HepG2 (cell line): ENCODE data around the gene NOTO. TPM values are rescaled to one million over a fixed set of nuclear protein-coding genes. Genes with fewer than 3 reads are reported as not detected.

Experiments used
- ADNP ChIP-seq: sonication (generic); formaldehyde crosslinking; IDR thresholded peaks from 2 replicates; pipeline ENCODE4 v1.4.0; 2020; ENCODE audit warnings: missing genetic modification reagents
- DMAP1 ChIP-seq: IDR thresholded peaks from 2 replicates; pipeline ENCODE4 v1.6.1; 2016
- HDAC6 ChIP-seq: fragments of 200-600 bp; sonication (generic); IDR thresholded peaks from 2 replicates; pipeline ENCODE4 v1.7.0; 2017; ENCODE audit warnings: mild to moderate bottlenecking, antibody characterized with exemption, low read length, low read depth
- HES4 ChIP-seq: sonication (generic); formaldehyde crosslinking; IDR thresholded peaks from 2 replicates; pipeline ENCODE4 v1.9.0; 2021; ENCODE audit warnings: mild to moderate bottlenecking, missing genetic modification reagents, borderline replicate concordance
- IKZF1 ChIP-seq: fragments of 450-650 bp; IDR thresholded peaks from 2 replicates; pipeline ENCODE4 v1.7.1; 2016
- MED13 ChIP-seq: sonication (generic); formaldehyde crosslinking; IDR thresholded peaks from 2 replicates; pipeline ENCODE4 v1.5.0; 2020; ENCODE audit warnings: missing genetic modification reagents
- NCOR1 ChIP-seq: fragments of 200-600 bp; sonication (generic); IDR thresholded peaks from 2 replicates; pipeline ENCODE4 v1.7.0; 2017; ENCODE audit warnings: antibody characterized with exemption, low read length, borderline replicate concordance
- PAF1 ChIP-seq: IDR thresholded peaks from 2 replicates; pipeline ENCODE4 v1.6.1; 2016; ENCODE audit warnings: missing genetic modification reagents, missing compliant biosample characterization
- THAP11 ChIP-seq: IDR thresholded peaks from 2 replicates; pipeline ENCODE4 v1.6.1; 2016; ENCODE audit warnings: missing biosample characterization, missing genetic modification reagents
- ZBTB7A ChIP-seq: sonication (generic); formaldehyde crosslinking; IDR thresholded peaks from 2 replicates; pipeline ENCODE4 v1.8.0; 2022; ENCODE audit warnings: mild to moderate bottlenecking, missing genetic modification reagents
- ZEB1 ChIP-seq: IDR thresholded peaks from 2 replicates; pipeline ENCODE4 v1.6.1; 2012; ENCODE audit warnings: mild to moderate bottlenecking, low read depth, inconsistent platforms; ENCODE audit not compliant: insufficient replicate concordance
- ZFP41 ChIP-seq: sonication (generic); formaldehyde crosslinking; IDR thresholded peaks from 2 replicates; pipeline ENCODE4 v1.4.0; 2020; ENCODE audit warnings: mild to moderate bottlenecking, missing genetic modification reagents, borderline replicate concordance
- ZNF768 ChIP-seq: sonication (generic); formaldehyde crosslinking; IDR thresholded peaks from 2 replicates; pipeline ENCODE4 v1.4.0; 2020; ENCODE audit warnings: missing genetic modification reagents
- ZNF780A ChIP-seq: sonication (generic); formaldehyde crosslinking; IDR thresholded peaks from 2 replicates; pipeline ENCODE4 v1.8.0; 2022; ENCODE audit warnings: mild to moderate bottlenecking, missing genetic modification reagents, moderate library complexity
- polyA plus RNA-seq, 8 experiments: library from polyadenylated mRNA; depleted of rRNA in 3 of 8; stranded (reverse) in 7 of 8; unstranded in 1 of 8; fragments of >200 nt; fragmentation: Illumina TruSeq in 4 of 8; extraction: Trizol in 4 of 8; gene quantifications; 2 replicates each; pipeline versions ENCODE4 v1.2.1 to v1.2.3, GENCODE V29; 2011 to 2016; ENCODE audit warnings: low read depth in 4 of 8, missing spikeins in 1 of 8, mixed read lengths in 1 of 8; ENCODE audit not compliant: insufficient read depth in 1 of 8
- total RNA-seq, 5 experiments: library from RNA; depleted of rRNA; stranded (reverse); fragments of >200 nt; fragmentation: Illumina TruSeq; extraction: Trizol; gene quantifications; 2 replicates each; pipeline ENCODE4 v1.2.3, GENCODE V29; 2016; ENCODE audit warnings: low read depth in 1 of 5
- TF ChIP-seq, protein P1 (sequence below): sonication (generic); formaldehyde crosslinking; IDR thresholded peaks from 2 replicates; pipeline ENCODE4 v1.5.1; 2020; ENCODE audit warnings: missing genetic modification reagents, mild to moderate bottlenecking, borderline replicate concordance
- TF ChIP-seq, protein P2 (sequence below): sonication (generic); formaldehyde crosslinking; IDR thresholded peaks from 2 replicates; pipeline ENCODE4 v1.9.0; 2021; ENCODE audit warnings: mild to moderate bottlenecking, missing genetic modification reagents
- TF ChIP-seq, protein P3 (sequence below): sonication (generic); formaldehyde crosslinking; IDR thresholded peaks from 2 replicates; pipeline ENCODE4 v1.4.0; 2020; ENCODE audit warnings: missing genetic modification reagents, borderline replicate concordance

NOTO gene
- total and polyA plus RNA-seq, 2 of the 13 experiments (the other 11 are each of a cell fraction or from before 2014, with no cell fraction given): not detected

DNA sequence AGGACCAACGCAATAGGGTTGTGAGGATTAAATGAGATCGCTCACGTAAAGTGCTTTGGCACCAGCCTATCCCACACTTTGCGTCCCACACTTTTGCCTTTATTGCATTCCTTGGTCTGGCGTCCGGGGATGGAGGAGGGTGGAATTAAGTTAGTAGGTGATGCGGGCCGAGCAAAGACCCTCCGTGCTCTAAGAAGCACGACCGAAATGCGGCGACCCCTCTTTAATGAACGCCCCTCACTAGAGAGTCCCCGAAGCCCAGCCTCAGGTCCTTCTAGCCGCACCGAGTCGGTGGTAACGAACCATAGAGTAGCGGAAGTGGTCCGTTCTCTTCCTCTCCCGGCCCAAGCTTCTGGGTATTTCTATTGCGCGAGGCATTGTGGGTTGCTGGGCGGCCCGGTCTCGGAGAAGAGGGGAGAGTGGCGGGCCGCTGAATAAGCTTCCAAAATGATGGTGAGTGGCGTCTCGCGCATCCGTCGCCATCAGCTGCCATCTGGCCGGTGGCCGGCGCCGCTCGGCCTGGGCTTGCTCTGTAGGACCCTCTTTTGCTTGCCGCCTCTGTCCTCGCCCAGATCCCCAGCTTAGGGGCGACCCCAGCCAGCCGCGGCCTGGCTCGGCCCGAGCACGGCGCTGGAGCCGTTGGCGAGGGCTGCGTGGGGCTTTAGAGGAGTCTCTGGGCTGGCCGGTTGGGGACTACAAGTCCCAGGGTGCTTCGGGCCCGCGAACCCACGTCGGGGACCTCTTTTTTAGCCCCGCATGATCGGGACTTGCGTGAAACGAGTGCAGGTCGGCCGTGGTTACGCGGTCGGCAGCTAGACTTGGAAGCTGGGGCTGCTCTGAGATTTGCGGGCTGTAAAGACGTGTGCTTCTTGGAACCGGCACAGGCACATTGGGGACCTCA lies 31.8 kb downstream of the NOTO start, which contains the start of gene CCT7 (continued):
- peak; percentile 78; the same call in 1 of the 2 replicates for TF ChIP-seq MED13 (CRISPR knock-in tag)
- peak; percentile 93 for TF ChIP-seq ZNF768 (CRISPR knock-in tag)
- 0 out of 2 replicates have a peak, but pooled peaks have one; percentile 35 for TF ChIP-seq HDAC6
- no peak; the same call in 1 of the 2 replicates for TF ChIP-seq HES4
- TF ChIP-seq DMAP1 (CRISPR knock-in tag): peak; percentile 97
- TF ChIP-seq ADNP (CRISPR knock-in tag): no peak
- TF ChIP-seq THAP11 (CRISPR knock-in tag): peak; percentile 96
- TF ChIP-seq NCOR1: peak; percentile 60; the same call in 1 of the 2 replicates
- no peak for TF ChIP-seq PAF1
- peak; percentile 79 for TF ChIP-seq ZEB1
- no peak for TF ChIP-seq ZBTB7A (CRISPR knock-in tag)
- TF ChIP-seq ZFP41: no peak; the same call in 1 of the 2 replicates
- TF ChIP-seq ZNF780A (CRISPR knock-in tag): peak; percentile 83; the same call in 1 of the 2 replicates
- no peak for TF ChIP-seq IKZF1
- TF ChIP-seq, protein P1, sequence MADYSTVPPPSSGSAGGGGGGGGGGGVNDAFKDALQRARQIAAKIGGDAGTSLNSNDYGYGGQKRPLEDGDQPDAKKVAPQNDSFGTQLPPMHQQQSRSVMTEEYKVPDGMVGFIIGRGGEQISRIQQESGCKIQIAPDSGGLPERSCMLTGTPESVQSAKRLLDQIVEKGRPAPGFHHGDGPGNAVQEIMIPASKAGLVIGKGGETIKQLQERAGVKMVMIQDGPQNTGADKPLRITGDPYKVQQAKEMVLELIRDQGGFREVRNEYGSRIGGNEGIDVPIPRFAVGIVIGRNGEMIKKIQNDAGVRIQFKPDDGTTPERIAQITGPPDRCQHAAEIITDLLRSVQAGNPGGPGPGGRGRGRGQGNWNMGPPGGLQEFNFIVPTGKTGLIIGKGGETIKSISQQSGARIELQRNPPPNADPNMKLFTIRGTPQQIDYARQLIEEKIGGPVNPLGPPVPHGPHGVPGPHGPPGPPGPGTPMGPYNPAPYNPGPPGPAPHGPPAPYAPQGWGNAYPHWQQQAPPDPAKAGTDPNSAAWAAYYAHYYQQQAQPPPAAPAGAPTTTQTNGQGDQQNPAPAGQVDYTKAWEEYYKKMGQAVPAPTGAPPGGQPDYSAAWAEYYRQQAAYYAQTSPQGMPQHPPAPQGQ: no peak
- TF ChIP-seq, protein P2, sequence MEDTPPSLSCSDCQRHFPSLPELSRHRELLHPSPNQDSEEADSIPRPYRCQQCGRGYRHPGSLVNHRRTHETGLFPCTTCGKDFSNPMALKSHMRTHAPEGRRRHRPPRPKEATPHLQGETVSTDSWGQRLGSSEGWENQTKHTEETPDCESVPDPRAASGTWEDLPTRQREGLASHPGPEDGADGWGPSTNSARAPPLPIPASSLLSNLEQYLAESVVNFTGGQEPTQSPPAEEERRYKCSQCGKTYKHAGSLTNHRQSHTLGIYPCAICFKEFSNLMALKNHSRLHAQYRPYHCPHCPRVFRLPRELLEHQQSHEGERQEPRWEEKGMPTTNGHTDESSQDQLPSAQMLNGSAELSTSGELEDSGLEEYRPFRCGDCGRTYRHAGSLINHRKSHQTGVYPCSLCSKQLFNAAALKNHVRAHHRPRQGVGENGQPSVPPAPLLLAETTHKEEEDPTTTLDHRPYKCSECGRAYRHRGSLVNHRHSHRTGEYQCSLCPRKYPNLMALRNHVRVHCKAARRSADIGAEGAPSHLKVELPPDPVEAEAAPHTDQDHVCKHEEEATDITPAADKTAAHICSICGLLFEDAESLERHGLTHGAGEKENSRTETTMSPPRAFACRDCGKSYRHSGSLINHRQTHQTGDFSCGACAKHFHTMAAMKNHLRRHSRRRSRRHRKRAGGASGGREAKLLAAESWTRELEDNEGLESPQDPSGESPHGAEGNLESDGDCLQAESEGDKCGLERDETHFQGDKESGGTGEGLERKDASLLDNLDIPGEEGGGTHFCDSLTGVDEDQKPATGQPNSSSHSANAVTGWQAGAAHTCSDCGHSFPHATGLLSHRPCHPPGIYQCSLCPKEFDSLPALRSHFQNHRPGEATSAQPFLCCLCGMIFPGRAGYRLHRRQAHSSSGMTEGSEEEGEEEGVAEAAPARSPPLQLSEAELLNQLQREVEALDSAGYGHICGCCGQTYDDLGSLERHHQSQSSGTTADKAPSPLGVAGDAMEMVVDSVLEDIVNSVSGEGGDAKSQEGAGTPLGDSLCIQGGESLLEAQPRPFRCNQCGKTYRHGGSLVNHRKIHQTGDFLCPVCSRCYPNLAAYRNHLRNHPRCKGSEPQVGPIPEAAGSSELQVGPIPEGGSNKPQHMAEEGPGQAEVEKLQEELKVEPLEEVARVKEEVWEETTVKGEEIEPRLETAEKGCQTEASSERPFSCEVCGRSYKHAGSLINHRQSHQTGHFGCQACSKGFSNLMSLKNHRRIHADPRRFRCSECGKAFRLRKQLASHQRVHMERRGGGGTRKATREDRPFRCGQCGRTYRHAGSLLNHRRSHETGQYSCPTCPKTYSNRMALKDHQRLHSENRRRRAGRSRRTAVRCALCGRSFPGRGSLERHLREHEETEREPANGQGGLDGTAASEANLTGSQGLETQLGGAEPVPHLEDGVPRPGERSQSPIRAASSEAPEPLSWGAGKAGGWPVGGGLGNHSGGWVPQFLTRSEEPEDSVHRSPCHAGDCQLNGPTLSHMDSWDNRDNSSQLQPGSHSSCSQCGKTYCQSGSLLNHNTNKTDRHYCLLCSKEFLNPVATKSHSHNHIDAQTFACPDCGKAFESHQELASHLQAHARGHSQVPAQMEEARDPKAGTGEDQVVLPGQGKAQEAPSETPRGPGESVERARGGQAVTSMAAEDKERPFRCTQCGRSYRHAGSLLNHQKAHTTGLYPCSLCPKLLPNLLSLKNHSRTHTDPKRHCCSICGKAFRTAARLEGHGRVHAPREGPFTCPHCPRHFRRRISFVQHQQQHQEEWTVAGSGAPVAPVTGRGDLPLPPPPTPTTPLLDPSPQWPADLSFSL (CRISPR knock-in tag): no peak; the same call in 1 of the 2 replicates
- TF ChIP-seq, protein P3, sequence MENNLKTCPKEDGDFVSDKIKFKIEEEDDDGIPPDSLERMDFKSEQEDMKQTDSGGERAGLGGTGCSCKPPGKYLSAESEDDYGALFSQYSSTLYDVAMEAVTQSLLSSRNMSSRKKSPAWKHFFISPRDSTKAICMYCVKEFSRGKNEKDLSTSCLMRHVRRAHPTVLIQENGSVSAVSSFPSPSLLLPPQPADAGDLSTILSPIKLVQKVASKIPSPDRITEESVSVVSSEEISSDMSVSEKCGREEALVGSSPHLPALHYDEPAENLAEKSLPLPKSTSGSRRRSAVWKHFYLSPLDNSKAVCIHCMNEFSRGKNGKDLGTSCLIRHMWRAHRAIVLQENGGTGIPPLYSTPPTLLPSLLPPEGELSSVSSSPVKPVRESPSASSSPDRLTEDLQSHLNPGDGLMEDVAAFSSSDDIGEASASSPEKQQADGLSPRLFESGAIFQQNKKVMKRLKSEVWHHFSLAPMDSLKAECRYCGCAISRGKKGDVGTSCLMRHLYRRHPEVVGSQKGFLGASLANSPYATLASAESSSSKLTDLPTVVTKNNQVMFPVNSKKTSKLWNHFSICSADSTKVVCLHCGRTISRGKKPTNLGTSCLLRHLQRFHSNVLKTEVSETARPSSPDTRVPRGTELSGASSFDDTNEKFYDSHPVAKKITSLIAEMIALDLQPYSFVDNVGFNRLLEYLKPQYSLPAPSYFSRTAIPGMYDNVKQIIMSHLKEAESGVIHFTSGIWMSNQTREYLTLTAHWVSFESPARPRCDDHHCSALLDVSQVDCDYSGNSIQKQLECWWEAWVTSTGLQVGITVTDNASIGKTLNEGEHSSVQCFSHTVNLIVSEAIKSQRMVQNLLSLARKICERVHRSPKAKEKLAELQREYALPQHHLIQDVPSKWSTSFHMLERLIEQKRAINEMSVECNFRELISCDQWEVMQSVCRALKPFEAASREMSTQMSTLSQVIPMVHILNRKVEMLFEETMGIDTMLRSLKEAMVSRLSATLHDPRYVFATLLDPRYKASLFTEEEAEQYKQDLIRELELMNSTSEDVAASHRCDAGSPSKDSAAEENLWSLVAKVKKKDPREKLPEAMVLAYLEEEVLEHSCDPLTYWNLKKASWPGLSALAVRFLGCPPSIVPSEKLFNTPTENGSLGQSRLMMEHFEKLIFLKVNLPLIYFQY (CRISPR knock-in tag): peak; percentile 91; the same call in 1 of the 2 replicates
